ENCODE results near the gene SLC39A8. TPM values are rescaled to one million over a fixed set of nuclear protein-coding genes. Genes with fewer than 3 reads are reported as not detected.

The SLC39A8 gene
- total RNA-seq, 4 donors from 2014 or later = 15.0 to 24.1 (median 20.2) TPM

DNA sequence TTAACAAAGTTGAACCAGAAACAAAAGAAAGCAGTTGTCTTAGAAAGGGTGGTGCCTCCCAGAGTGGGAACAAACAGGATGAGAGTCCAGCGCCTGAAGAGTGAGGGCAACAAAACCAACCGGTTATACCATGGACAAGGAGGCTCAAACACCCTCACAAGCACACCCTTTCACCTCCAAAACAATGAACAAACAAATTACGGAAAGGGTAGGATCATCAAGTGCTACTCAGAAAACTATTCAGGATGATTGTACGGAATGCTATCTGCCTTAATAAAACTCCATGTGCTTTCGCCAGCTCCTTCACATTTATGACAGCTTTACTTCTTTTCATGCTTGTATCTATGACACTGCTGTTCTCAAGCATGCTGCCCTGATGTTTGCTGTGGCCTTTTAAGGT is 26.8 kb downstream of the SLC39A8 start:
- peaks cover 4% of the 10 kb centered on the region for H3K4me1 ChIP-seq
- H3K36me3 ChIP-seq = no peaks in the 10 kb centered on the region
- no peak for TF ChIP-seq POLR2A (IDR thresholded peaks at IDR 0.05)
- no peak for TF ChIP-seq EP300 (IDR thresholded peaks at IDR 0.05)
- TF ChIP-seq POLR2AphosphoS5 (IDR thresholded peaks at IDR 0.05) = no peak
- TF ChIP-seq, protein P1, sequence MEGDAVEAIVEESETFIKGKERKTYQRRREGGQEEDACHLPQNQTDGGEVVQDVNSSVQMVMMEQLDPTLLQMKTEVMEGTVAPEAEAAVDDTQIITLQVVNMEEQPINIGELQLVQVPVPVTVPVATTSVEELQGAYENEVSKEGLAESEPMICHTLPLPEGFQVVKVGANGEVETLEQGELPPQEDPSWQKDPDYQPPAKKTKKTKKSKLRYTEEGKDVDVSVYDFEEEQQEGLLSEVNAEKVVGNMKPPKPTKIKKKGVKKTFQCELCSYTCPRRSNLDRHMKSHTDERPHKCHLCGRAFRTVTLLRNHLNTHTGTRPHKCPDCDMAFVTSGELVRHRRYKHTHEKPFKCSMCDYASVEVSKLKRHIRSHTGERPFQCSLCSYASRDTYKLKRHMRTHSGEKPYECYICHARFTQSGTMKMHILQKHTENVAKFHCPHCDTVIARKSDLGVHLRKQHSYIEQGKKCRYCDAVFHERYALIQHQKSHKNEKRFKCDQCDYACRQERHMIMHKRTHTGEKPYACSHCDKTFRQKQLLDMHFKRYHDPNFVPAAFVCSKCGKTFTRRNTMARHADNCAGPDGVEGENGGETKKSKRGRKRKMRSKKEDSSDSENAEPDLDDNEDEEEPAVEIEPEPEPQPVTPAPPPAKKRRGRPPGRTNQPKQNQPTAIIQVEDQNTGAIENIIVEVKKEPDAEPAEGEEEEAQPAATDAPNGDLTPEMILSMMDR (IDR thresholded peaks at IDR 0.05) = no peak
- H3K4me3 ChIP-seq = no peak overlapping the region
- WGBS = 72% methylated on average over 5 of the region's 5 CpGs
- no peak for DNase-seq (ENCODE audit: low spot score in 2 of 2)
- peak overlapping the region; percentile 17 for H3K27ac ChIP-seq
- H3K27me3 ChIP-seq = no peaks in the 10 kb centered on the region
- no peaks in the 10 kb centered on the region for H3K9me3 ChIP-seq

DNA sequence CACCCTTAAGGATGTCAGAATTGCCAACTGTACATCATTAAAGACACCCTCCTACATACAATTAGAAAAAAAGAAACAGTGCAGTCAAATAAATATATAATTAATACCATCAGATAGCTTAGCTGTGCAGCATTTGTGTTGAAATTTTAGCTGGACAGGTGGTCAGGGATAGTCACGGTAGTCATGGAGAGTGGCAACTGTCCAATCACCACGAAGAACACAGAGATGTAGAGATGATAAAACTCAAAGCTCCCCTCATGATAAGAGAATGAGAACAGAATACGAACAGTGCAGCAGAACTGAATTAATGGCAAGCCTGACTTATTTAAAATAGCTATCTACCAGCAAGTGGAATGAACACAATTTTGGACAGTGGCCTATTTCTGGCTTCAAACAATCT is 27.2 kb downstream of the SLC39A8 start:
- Histone ChIP-seq H3K27me3 (no peaks in the 10 kb centered on the region), H3K4me3 (no peak overlapping the region), H3K27ac (no peak overlapping the region), H3K4me1 (peaks cover 4% of the 10 kb centered on the region), H3K36me3 (no peaks in the 10 kb centered on the region), H3K9me3 (no peaks in the 10 kb centered on the region)
- DNase-seq (ENCODE audit: low spot score in 2 of 2) = no peak
- TF ChIP-seq, protein P1 (IDR thresholded peaks at IDR 0.05) = no peak
- TF ChIP-seq POLR2AphosphoS5 (IDR thresholded peaks at IDR 0.05) (no peak), POLR2A (IDR thresholded peaks at IDR 0.05) (no peak), EP300 (IDR thresholded peaks at IDR 0.05) (no peak)
- 75% methylated on average over 3 of the region's 3 CpGs for WGBS

DNA sequence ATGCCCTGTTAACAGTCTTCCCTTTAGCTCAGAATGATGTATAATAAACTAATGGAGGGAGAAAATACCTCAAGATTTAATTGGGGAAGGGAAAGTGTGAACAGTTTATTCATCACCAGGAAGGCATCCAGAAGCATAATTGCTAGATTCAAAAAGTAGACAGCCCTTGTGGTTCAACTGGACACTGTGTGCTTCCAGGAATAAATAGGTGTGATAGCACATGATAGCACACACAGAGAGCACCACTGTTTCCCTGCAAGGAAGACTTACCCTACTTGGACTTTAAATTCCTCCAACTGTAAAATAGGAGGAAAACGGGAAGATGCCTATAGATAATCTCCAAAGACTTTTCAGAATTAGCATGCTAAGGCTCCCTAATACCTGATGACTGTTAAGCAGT is 27.8 kb downstream of the SLC39A8 start:
- H3K27me3 ChIP-seq = no peaks in the 10 kb centered on the region
- WGBS = 77% methylated on average over 1 of the region's 1 CpG
- no peaks in the 10 kb centered on the region for H3K36me3 ChIP-seq
- no peak for TF ChIP-seq EP300 (IDR thresholded peaks at IDR 0.05)
- TF ChIP-seq POLR2A (IDR thresholded peaks at IDR 0.05) = no peak
- no peak for TF ChIP-seq POLR2AphosphoS5 (IDR thresholded peaks at IDR 0.05)
- TF ChIP-seq, protein P1 (IDR thresholded peaks at IDR 0.05) = no peak
- no peak overlapping the region for H3K4me3 ChIP-seq
- DNase-seq (ENCODE audit: low spot score in 2 of 2) = no peak
- H3K9me3 ChIP-seq = no peaks in the 10 kb centered on the region
- H3K4me1 ChIP-seq = peaks cover 4% of the 10 kb centered on the region
- no peak overlapping the region for H3K27ac ChIP-seq

DNA sequence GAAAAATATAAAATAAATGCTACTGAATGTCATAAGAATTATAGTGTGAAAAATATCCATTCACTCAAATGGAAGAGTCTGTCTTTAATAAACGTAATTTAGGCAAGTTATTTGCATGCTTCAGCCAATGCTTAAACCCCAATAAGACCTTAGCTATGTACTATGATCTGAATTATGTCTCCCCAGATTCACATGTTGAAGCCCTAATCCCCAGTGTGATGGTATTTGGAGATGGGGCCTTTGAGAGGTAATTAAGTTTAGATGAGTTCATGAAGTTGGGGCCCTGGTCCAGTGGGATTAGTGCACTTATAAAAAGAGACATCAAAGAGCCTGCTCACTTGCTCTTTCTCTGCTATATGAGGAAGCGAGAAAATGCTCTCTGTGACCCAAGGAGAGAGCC is 28.7 kb downstream of the SLC39A8 start:
- no peak overlapping the region for H3K27ac ChIP-seq
- WGBS = 93% methylated on average over 2 of the region's 2 CpGs
- no peak for DNase-seq (ENCODE audit: low spot score in 2 of 2)
- TF ChIP-seq POLR2A (IDR thresholded peaks at IDR 0.05) (no peak), POLR2AphosphoS5 (IDR thresholded peaks at IDR 0.05) (no peak), EP300 (IDR thresholded peaks at IDR 0.05) (no peak)
- TF ChIP-seq, protein P1 (IDR thresholded peaks at IDR 0.05) = no peak
- no peak overlapping the region for H3K4me3 ChIP-seq
- peaks cover 4% of the 10 kb centered on the region for H3K4me1 ChIP-seq
- no peaks in the 10 kb centered on the region for H3K9me3 ChIP-seq
- H3K27me3 ChIP-seq = no peaks in the 10 kb centered on the region
- no peaks in the 10 kb centered on the region for H3K36me3 ChIP-seq

DNA sequence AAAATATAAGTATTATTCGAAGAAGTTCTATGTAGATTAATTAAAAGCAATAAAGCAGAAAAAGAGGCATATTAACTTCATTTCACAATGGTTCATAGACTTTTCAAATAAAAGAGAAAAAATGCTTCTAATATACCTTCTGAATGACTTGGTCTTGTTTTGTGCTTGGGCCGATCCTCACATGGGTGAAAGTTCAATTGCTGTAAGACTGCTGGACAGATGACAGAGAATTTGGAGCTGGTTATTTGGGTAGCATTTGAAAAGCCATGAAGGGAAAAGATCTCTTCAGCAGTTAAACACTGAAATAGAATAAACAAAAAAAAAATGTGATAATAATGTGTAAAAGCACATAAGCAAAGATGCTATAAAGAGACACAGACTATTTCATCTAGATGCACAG is 29.8 kb downstream of the SLC39A8 start:
- H3K36me3 ChIP-seq = no peaks in the 10 kb centered on the region
- no peak overlapping the region for H3K4me3 ChIP-seq
- no peak overlapping the region for H3K27ac ChIP-seq
- TF ChIP-seq EP300 (IDR thresholded peaks at IDR 0.05) = no peak
- TF ChIP-seq POLR2A (IDR thresholded peaks at IDR 0.05) = no peak
- TF ChIP-seq, protein P1 (IDR thresholded peaks at IDR 0.05) = no peak
- no peak for TF ChIP-seq POLR2AphosphoS5 (IDR thresholded peaks at IDR 0.05)
- peaks cover 4% of the 10 kb centered on the region for H3K4me1 ChIP-seq
- no peak for DNase-seq (ENCODE audit: low spot score in 2 of 2)
- H3K9me3 ChIP-seq = no peaks in the 10 kb centered on the region
- 89% methylated on average over 2 of the region's 2 CpGs for WGBS
- no peaks in the 10 kb centered on the region for H3K27me3 ChIP-seq

All from suprapubic skin (tissue), 4 donors.